AG04449 (cell line): ENCODE measurements around the gene CD300LF.

Experiments used
- CTCF ChIA-PET: fragments of 350-600 bp; formaldehyde crosslinking; extraction: SDS; loops from one replicate; lab custom pipeline; 2021; ENCODE audit warnings: antibody characterized with exemption; lab: Yijun Ruan, JAX
- POLR2A ChIA-PET: fragments of 400-600, 350-600 bp; formaldehyde crosslinking; extraction: SDS; loops from one replicate; lab custom pipeline; 2020; ENCODE audit warnings: antibody characterized with exemption, inconsistent platforms; lab: Yijun Ruan, JAX
- DNase-seq: peaks from one replicate; pipeline ENCODE4 v3.0.0-alpha.2; 2010; ENCODE audit warnings: low read depth, low spot score
- H3K4me3 ChIP-seq: 2 replicates; pipeline ENCODE4 v1.5.1; 2011; ENCODE audit warnings: low read depth, mild to moderate bottlenecking, control low read depth, low read length
- TF ChIP-seq, protein P1 (sequence below): IDR thresholded peaks from one replicate; pipeline ENCODE4 v1.5.1; 2011; ENCODE audit warnings: mild to moderate bottlenecking, moderate library complexity, low read length, control low read depth, inconsistent platforms; ENCODE audit not compliant: insufficient read depth; ENCODE audit errors: missing control alignments

The CD300LF gene

DNA sequence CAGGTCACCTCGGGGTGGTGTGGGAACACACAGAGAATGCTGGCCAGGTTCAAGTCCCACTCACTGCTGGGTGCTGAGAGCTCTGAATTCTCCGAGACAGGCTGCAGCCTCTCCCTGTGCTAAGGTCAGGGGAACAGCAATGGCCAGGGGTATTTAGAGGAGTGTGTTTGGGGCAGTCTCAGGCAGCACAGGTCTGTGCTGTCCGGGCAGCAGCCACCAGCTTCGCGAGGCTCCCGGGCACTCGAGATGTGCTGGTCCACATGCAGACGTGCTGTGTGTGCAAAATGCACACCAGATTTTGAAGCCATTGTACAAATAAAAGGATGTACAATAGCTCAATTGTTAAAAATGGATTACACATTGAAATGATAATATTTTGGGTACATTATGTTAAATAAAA, 42.8 kb upstream of the CD300LF start:
- no peak overlapping the region for H3K4me3 ChIP-seq
- TF ChIP-seq, protein P1, sequence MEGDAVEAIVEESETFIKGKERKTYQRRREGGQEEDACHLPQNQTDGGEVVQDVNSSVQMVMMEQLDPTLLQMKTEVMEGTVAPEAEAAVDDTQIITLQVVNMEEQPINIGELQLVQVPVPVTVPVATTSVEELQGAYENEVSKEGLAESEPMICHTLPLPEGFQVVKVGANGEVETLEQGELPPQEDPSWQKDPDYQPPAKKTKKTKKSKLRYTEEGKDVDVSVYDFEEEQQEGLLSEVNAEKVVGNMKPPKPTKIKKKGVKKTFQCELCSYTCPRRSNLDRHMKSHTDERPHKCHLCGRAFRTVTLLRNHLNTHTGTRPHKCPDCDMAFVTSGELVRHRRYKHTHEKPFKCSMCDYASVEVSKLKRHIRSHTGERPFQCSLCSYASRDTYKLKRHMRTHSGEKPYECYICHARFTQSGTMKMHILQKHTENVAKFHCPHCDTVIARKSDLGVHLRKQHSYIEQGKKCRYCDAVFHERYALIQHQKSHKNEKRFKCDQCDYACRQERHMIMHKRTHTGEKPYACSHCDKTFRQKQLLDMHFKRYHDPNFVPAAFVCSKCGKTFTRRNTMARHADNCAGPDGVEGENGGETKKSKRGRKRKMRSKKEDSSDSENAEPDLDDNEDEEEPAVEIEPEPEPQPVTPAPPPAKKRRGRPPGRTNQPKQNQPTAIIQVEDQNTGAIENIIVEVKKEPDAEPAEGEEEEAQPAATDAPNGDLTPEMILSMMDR: no peak
- ChIA-PET CTCF (interaction anchor here (1.3 to 7.9 kb wide), 4 partner anchors 10 to 110 kb away, joined by 3 to 71 read pairs (median 17); no protein-coding TSS in a partner anchor), POLR2A (no interaction called here)
- no peak for DNase-seq

DNA sequence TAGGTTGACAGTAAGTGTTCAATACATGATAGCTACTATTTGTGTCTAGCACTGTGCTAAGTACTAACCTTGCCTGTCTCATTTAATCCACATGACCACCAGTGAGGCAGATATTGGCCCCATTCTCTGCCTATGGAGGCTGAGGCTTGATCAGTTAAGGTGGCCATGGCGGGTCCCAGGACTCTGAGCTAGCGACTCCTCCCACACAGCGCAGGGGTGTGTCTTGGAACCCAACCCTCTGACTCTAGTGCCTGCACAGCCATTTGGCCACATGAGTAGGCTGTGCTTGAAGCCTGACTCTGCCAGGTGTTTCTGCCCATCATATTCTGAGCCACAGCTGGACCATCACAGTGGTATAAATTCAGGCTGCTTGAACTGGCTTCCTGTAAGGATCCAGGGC, 42.1 kb upstream of the CD300LF start:
- no peak overlapping the region for H3K4me3 ChIP-seq
- ChIA-PET CTCF (interaction anchor here (1.1 to 7.9 kb wide), 5 partner anchors 9 to 111 kb away, joined by 3 to 71 read pairs (median 7); no protein-coding TSS in a partner anchor), POLR2A (no interaction called here)
- DNase-seq: no peak
- TF ChIP-seq, protein P1: no peak

DNA sequence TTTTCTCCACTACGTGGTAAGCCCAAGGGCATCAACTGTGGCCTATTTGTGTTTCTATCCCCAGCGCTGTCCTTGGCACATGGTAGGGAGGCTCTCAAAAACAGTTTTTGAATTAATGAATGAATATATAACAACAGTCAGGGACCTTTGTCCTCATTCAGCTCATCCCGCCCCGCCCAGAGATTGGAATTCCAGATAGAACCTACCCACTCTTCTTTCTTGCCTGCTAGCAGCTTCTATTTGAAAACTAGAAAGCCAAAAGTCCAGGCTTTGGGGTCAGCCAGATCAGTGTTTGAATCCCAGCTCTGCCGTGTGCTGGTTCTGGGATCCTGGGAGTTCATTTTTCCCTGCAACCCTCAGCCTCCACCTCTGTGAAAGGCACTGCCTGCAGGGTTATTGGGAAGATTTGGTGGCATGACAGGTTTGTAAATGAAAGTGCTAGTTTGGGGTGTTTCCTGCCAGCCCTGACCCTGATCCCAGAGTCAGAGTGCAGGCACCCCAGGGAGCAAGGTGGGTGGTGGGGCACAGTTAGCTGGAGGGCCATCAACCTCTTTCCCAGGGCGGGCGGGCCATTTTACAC, 40.2 kb upstream of the CD300LF start:
- TF ChIP-seq, protein P1: no peak
- DNase-seq: no peak
- CTCF ChIA-PET: interaction anchor here (1.0 to 5.2 kb wide), 4 partner anchors 9 to 109 kb away, joined by 3 to 27 read pairs (median 5); no protein-coding TSS in a partner anchor
- H3K4me3 ChIP-seq: no peak overlapping the region
- POLR2A ChIA-PET: no interaction called here

DNA sequence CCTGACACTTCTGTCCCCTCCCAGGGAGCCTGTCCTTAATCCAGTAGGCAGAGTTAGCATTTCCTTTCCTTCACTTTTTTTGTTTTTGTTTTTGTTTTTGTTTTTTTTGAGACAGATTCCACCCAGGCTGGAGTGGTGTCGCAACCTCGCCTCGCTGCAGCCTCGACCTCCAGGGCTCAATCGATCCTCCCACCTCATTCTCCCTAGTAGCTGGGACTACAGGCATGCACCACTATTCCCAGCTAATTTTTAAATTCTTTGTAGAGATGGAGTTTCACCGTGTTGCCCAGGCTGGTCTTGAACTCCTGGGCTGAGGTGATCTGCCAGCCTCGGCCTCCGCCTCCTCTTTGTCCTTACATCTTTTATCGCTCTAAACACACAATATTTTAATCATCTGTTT, 39.7 kb upstream of the CD300LF start:
- DNase-seq: no peak
- no peak overlapping the region for H3K4me3 ChIP-seq
- TF ChIP-seq, protein P1: no peak
- ChIA-PET POLR2A (no interaction called here), CTCF (interaction anchor here (1.1 to 5.2 kb wide), 3 partner anchors 19 to 110 kb away, joined by 3 to 27 read pairs (median 7); no protein-coding TSS in a partner anchor)

DNA sequence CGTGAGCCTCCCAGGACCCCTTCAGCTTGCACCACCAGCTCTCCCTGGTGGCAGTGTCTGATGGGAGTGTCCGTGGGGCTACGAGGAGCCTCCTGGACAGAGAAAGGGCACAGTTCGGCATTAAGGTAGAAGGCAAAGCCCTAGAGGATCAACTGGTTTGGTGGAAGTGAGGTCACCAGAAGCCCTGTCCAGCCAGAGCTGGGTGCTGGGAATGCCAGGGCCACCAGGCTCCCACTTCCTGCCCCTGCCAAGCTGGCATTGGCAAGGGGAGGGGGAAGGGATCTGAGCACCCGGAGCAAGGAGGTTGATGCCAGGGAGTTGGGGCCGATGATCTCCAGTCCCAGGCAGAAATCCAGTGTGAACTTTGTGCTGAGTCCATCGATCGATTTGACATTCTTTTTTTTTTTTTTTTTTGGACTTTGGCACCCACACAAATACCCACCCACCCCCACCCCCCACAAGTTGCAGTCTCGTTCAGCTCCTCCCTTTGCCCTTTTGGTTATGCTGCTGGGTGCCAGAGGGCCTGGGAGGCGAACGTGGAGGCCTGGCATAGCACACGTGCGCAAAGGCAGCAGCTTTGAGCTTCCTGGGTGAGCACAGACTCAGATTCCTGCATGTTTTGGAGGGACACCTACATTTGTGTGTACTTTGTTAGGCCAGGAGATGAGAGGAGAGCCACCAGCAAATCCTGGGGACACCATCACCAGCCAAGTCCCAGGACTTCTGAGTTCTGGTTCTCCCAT, 37.8 kb upstream of the CD300LF start:
- CTCF ChIA-PET: interaction anchor here (0.8 to 5.2 kb wide), 10 partner anchors 9 to 113 kb away, joined by 3 to 27 read pairs (median 8); partner anchors contain the start of gene RAB37
- POLR2A ChIA-PET: interaction anchor here (1.0 to 2.5 kb wide), 3 partner anchors 10 to 122 kb away, joined by 3 to 10 read pairs (median 3); partner anchors contain the start of gene FDXR
- TF ChIP-seq, protein P1: no peak
- DNase-seq: no peak
- H3K4me3 ChIP-seq: peak overlapping the region; percentile 76

DNA sequence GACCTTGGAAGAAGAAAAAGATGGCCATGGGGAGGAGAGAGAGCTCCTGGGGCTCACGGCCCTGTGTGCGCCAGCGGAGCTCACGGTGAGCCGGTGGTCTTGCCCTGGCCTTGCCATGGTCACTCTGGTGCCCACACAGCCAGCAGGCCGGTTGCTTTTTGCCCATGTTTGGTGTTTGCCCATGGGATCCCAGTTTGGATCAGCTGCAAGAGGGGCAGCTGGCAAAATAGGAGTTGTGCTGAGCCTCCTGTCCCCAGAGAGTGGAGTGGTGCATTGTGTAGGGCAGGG, 37.3 kb upstream of the CD300LF start:
- POLR2A ChIA-PET: interaction anchor here (1.0 to 2.5 kb wide), 2 partner anchors 10 to 16 kb away, joined by 3 to 10 read pairs; no protein-coding TSS in a partner anchor
- CTCF ChIA-PET: interaction anchor here (0.8 to 2.4 kb wide), 11 partner anchors 9 to 114 kb away, joined by 3 to 23 read pairs (median 4); partner anchors contain the start of genes NAT9 and RAB37
- no peak for DNase-seq
- TF ChIP-seq, protein P1: no peak
- H3K4me3 ChIP-seq: peak overlapping the region; percentile 76
